ENCODE results near the gene MMP11. TPM values are rescaled to one million over a fixed set of nuclear protein-coding genes. Genes with fewer than 3 reads are reported as not detected.
A peak's percentile ranks its signal among the peaks of the same experiment; 100 is the strongest.

The MMP11 gene
- total RNA-seq, 1 donor from 2014 or later: 7.6 TPM

DNA sequence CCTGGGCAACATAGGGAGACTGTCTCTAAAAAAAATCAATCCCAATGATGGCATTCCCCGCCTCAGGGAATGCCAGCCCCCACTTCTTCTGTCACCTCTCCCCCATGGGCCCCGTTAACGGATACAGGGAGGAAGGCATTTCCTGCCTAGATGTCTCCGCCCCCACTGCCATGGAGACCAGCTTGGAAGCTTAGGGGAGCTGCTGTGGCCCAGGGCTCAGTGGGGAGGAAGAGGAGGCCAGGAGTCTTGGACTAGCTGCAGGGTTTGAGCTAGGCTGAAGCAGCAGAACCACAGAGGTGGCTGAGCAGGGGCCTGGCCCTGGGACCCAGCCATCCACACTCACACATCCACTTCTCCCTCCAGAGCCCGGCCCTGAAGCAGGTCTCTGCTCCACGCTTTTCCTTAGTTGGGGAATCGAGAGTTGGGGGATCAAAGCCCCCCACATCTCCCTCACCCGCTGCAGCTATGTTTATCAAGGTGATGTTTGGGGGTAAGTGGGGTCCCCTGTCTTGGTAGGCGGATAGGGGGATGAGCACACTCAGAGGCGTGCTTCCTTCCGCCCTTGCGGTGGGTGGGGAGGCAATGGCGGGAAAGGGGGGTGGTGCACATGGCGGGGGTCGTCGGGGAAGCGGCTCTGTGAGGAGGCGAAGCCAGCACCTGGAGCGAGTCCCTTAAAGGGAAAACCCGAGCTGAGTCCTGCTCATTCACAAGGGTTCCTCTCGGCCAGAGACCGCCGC, 9.6 kb upstream of the MMP11 start, which contains the start of gene C22orf15:
TSS of gene C22orf15 (plus strand) at position 149 of the 737 bp plus-strand sequence. CDS start at position 466, 317 bp downstream.
- intact Hi-C loops (cut with DNase I): no loop called here
- no peak within 1 kb of the TSS for H3K27ac ChIP-seq

DNA sequence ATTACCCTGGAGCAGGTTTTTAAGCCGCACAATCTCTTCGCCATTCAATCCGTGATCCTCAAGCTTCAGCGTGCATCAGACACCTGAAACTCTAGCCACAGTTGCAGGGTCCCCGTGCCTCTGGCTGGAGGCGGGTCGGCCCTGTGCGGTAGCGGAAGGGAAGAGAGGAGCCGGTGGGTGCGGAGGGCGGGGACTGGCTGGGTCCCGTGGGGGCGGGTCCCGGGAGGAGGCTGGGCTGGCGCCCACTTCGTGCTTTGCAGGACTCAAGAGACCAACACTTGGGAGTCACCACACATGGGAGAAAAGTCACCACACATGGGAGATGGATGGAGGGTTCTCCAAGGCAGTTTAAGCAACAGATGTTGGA, 9.1 kb upstream of the MMP11 start:
- Histone ChIP-seq H3K4me3 (peak overlapping the region; percentile 16 to 57), H3K27me3 (no peaks in the 10 kb centered on the region), H3K4me1 (peaks cover 9 to 18% of the 10 kb centered on the region in 2 donors), H3K36me3 (no peaks in the 10 kb centered on the region), H3K9me3 (no peaks in the 10 kb centered on the region), H3K27ac (no peak overlapping the region)
- intact Hi-C loops (cut with DNase I): no loop called here
- DNase-seq (ENCODE audit: low spot score in 2 of 2): no peak
- TF ChIP-seq, protein P1, sequence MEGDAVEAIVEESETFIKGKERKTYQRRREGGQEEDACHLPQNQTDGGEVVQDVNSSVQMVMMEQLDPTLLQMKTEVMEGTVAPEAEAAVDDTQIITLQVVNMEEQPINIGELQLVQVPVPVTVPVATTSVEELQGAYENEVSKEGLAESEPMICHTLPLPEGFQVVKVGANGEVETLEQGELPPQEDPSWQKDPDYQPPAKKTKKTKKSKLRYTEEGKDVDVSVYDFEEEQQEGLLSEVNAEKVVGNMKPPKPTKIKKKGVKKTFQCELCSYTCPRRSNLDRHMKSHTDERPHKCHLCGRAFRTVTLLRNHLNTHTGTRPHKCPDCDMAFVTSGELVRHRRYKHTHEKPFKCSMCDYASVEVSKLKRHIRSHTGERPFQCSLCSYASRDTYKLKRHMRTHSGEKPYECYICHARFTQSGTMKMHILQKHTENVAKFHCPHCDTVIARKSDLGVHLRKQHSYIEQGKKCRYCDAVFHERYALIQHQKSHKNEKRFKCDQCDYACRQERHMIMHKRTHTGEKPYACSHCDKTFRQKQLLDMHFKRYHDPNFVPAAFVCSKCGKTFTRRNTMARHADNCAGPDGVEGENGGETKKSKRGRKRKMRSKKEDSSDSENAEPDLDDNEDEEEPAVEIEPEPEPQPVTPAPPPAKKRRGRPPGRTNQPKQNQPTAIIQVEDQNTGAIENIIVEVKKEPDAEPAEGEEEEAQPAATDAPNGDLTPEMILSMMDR (IDR thresholded peaks at IDR 0.05): no peak

More for the DNA sequence above, 9.6 kb upstream of the MMP11 start, which contains the start of gene C22orf15:
- TF ChIP-seq, protein P1 (IDR thresholded peaks at IDR 0.05): no peak
- Histone ChIP-seq H3K36me3 (no peaks in the 10 kb centered on the region), H3K4me3 (peak within 1 kb of the TSS; percentile 16 to 57), H3K27me3 (no peaks in the 10 kb centered on the region), H3K4me1 (peaks cover 9 to 15% of the 10 kb centered on the region in 2 donors), H3K9me3 (no peaks in the 10 kb centered on the region)
- no peak for DNase-seq (ENCODE audit: low spot score in 2 of 2)

DNA sequence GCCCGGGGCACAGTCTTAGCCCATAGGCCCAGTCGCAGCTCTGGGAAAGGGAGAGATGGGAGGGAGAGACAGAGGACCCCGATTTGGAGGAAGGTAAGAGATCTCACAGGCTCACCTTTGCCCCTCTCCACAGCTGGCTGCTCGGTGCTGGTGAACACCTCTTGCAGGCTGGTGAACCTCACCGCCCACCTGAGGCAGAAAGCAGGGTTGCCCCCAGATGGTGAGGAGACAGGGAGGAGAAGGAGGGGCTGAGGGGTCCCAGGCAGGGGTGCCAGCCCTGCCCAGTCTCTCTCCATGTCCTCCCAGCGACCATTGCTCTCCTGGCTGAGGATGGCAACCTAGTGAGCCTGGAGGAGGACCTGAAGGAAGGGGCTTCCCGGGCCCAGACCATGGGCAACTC, 8.7 kb upstream of the MMP11 start:
- Histone ChIP-seq H3K4me3 (peak overlapping the region in 1 of 2 donors; percentile 57), H3K9me3 (no peaks in the 10 kb centered on the region), H3K36me3 (no peaks in the 10 kb centered on the region), H3K27me3 (no peaks in the 10 kb centered on the region), H3K4me1 (peaks cover 9 to 22% of the 10 kb centered on the region in 2 donors), H3K27ac (no peak overlapping the region)
- intact Hi-C loops (cut with DNase I): no loop called here
- no peak for DNase-seq (ENCODE audit: low spot score in 2 of 2)
- TF ChIP-seq, protein P1 (IDR thresholded peaks at IDR 0.05): no peak

DNA sequence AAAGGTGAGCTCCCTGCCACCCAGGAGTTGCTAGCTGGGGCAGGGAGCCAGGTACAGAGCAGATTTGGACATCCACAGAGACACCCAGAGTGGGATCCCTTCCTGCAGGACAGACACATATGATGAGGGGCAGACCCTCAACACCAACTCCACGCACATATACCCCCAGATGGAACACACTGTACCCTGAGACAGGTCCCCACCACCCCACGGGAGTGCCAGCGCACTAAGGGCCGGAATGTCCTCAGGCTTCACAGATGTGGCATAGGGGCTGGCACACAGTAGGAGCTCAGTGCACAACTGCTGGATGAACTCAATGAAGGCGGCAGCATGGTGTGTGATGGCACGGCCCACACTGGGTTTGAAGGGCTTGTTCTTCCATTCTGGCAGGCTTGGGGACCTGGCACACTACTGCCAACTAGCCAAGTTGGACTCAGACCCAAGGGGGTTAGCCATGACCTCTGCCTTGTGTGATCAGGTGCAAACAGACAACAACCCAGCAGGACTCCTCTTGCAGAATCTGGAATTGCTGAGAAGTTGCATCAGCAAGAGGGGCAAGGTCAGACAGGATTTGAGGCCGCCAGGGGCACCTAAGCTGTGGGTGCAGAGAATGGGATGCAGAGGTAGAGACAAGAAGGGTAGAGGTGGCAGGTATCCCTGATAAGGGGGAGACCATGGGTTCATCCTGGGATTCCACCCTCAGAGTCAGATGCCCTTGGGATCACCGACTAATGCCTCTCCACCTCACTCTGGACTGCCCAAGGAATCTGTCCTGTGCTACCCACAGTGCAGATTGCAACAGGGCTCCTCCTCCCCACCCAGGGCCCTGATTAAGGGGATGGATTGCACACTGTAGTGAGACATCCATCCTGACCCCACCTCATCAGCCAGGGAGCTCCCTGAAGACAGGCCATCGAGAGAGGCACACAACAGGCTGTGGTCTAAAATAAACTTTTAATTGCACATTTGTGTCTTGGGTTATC, 7.5 kb upstream of the MMP11 start:
- Histone ChIP-seq H3K27ac (no peak overlapping the region), H3K4me3 (no peak overlapping the region), H3K9me3 (no peaks in the 10 kb centered on the region), H3K4me1 (peaks cover 9 to 22% of the 10 kb centered on the region in 2 donors), H3K36me3 (no peaks in the 10 kb centered on the region), H3K27me3 (no peaks in the 10 kb centered on the region)
- DNase-seq (ENCODE audit: low spot score in 2 of 2): no peak
- TF ChIP-seq, protein P1 (IDR thresholded peaks at IDR 0.05): no peak
- intact Hi-C loops (cut with DNase I): no loop called here

DNA sequence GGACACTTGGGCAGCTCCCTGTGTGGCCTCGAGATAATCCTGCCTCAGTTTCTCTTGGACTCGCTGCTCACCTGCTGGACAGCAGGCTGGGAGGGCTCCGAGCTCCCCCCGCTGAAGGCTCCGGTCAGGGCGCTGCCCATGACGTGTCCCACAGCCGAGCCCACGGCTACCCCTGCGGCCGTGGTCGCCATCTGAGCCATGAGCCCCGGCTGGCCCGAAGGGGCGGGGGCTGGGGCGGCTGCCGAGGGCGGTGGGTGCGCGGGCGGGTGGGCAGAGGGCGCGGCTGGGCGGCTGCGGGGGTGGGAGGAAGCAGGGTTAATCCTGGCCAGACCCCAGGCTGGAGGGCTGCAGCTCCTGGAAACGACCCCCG, 5.4 kb upstream of the MMP11 start:
- Histone ChIP-seq H3K4me1 (peaks cover 9 to 23% of the 10 kb centered on the region in 2 donors), H3K27ac (peak overlapping the region; percentile 71 to 74)
- no peak for DNase-seq (ENCODE audit: low spot score in 2 of 2)

More for the DNA sequence above, 5.4 kb upstream of the MMP11 start:
- TF ChIP-seq, protein P1 (IDR thresholded peaks at IDR 0.05): no peak
- Histone ChIP-seq H3K36me3 (no peaks in the 10 kb centered on the region), H3K9me3 (no peaks in the 10 kb centered on the region), H3K27me3 (no peaks in the 10 kb centered on the region), H3K4me3 (peak overlapping the region; percentile 70 to 75)
- intact Hi-C loops (cut with DNase I): loop anchor here (1.0 kb wide), 1 partner anchor 16 kb away; the partner anchor contains the start of gene ZNF70

Data from ascending aorta (tissue), 2 donors.